Measurements from ENCODE around the gene LHPP. TPM values are rescaled to one million over a fixed set of nuclear protein-coding genes. Genes with fewer than 3 reads are reported as not detected.

LHPP gene
- total and polyA plus RNA-seq, 4 donors: 15.0 to 58.3 (median 35.9) TPM

- Histone ChIP-seq H3K4me3 (ENCODE audit: low read depth, low read length) (no peak overlapping the region), H3K27ac (ENCODE audit: low read depth, low read length) (no peak overlapping the region), H3K36me3 (ENCODE audit: control insufficient read depth, insufficient read depth, low read length) (peaks cover 35% of the 10 kb centered on the region), H3K27me3 (ENCODE audit: control insufficient read depth, insufficient read depth, low read length) (no peaks in the 10 kb centered on the region), H3K4me1 (ENCODE audit: control insufficient read depth, insufficient read depth, low read length) (peaks cover 49% of the 10 kb centered on the region), H3K9me3 (ENCODE audit: control insufficient read depth, insufficient read depth, low read length) (no peaks in the 10 kb centered on the region)
- DNase-seq (ENCODE audit: low read depth in 4 of 6, low spot score in 6 of 6): peak in 1 of 6 donors; percentile 34
- 50% methylated on average over 30 of the region's 31 CpGs for WGBS (ENCODE audit: insufficient coverage)
These were observed 61.6 kb downstream of the LHPP start for GRCh38 chr10:124522933-124523871.

DNA sequence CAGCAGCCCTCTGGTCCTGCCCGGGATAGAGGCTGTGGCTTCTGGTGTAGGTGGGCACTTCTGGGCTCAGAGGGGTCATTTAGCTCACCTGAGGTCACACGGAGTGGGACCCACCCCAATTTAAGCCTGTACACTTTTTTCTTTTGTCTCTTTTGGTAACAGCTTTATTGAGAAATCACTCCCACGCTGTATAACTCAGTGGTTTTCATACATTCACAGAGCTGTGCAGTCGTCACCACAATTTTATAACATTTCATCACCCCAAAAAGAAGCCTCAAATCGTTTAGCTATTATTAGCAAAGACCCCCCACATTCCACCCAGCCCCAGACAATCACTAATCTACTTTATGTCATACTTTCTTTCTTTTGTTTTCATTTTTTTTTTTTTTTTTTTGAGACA, 62.3 kb downstream of the LHPP start:
- H3K36me3 ChIP-seq (ENCODE audit: control insufficient read depth, insufficient read depth, low read length): peaks cover 29% of the 10 kb centered on the region
- H3K4me3 ChIP-seq (ENCODE audit: low read depth, low read length): no peak overlapping the region
- peaks cover 44% of the 10 kb centered on the region for H3K4me1 ChIP-seq (ENCODE audit: control insufficient read depth, insufficient read depth, low read length)
- H3K27ac ChIP-seq (ENCODE audit: low read depth, low read length): no peak overlapping the region
- 86% methylated on average over 5 of the region's 5 CpGs for WGBS (ENCODE audit: insufficient coverage)
- DNase-seq (ENCODE audit: low read depth in 4 of 6, low spot score in 6 of 6): no peak
- no peaks in the 10 kb centered on the region for H3K9me3 ChIP-seq (ENCODE audit: control insufficient read depth, insufficient read depth, low read length)
- no peaks in the 10 kb centered on the region for H3K27me3 ChIP-seq (ENCODE audit: control insufficient read depth, insufficient read depth, low read length)

- H3K27me3 ChIP-seq (ENCODE audit: control insufficient read depth, insufficient read depth, low read length): no peaks in the 10 kb centered on the region
- WGBS (ENCODE audit: insufficient coverage): 71% methylated on average over 22 of the region's 23 CpGs
- H3K9me3 ChIP-seq (ENCODE audit: control insufficient read depth, insufficient read depth, low read length): no peaks in the 10 kb centered on the region
- peaks cover 48% of the 10 kb centered on the region for H3K4me1 ChIP-seq (ENCODE audit: control insufficient read depth, insufficient read depth, low read length)
- no peak overlapping the region for H3K4me3 ChIP-seq (ENCODE audit: low read depth, low read length)
- DNase-seq (ENCODE audit: low read depth in 4 of 6, low spot score in 6 of 6): no peak
- no peak overlapping the region for H3K27ac ChIP-seq (ENCODE audit: low read depth, low read length)
- peaks cover 29% of the 10 kb centered on the region for H3K36me3 ChIP-seq (ENCODE audit: control insufficient read depth, insufficient read depth, low read length)
These were observed 63.5 kb downstream of the LHPP start for GRCh38 chr10:124524991-124525653.

DNA sequence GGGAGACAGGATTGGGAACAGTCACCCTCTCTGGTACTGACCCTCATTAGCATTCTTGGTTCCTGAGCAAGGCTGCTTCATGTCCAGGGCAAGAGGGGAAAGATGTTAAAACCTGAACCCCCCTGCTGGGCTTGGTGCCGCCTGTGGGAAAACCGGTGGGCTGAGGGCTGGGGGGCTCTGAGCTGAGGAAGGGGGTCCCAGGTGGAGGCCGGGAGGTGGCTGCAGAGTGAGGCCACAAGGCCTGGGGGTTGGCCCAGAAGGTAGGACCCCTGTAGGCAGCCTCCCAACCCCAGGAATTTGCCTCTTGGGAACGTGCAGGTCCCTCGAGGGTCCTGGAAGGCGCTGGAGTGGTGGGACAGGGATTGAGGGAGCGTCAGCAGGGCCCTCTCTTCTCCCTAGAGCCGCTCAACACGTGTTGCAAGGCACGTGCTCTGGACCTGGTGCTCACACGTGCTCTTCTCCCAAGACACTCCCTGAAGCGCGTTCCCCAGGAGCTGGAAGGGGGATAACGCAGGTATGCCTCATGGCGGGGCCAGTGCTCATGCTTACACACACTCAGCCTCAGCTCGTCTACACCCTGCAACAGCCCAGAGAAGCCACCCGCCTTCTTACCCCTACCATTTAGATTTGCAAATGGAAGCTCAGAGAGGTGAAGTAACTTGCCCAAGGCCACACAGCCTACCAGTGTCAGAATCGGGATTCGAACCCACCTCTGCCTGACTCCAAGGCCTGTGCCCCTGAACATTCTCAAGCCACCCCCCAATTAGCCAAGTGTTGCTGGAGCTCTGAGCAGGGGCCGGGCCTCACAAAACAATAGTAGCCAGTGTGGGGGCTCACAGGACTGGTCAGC, 64.4 kb downstream of the LHPP start:
- 89% methylated on average over 20 of the region's 20 CpGs for WGBS (ENCODE audit: insufficient coverage)
- Histone ChIP-seq H3K27ac (ENCODE audit: low read depth, low read length) (no peak overlapping the region), H3K36me3 (ENCODE audit: control insufficient read depth, insufficient read depth, low read length) (peaks cover 32% of the 10 kb centered on the region), H3K4me3 (ENCODE audit: low read depth, low read length) (no peak overlapping the region), H3K9me3 (ENCODE audit: control insufficient read depth, insufficient read depth, low read length) (no peaks in the 10 kb centered on the region), H3K4me1 (ENCODE audit: control insufficient read depth, insufficient read depth, low read length) (peaks cover 47% of the 10 kb centered on the region), H3K27me3 (ENCODE audit: control insufficient read depth, insufficient read depth, low read length) (no peaks in the 10 kb centered on the region)
- DNase-seq (ENCODE audit: low read depth in 4 of 6, low spot score in 6 of 6): no peak

DNA sequence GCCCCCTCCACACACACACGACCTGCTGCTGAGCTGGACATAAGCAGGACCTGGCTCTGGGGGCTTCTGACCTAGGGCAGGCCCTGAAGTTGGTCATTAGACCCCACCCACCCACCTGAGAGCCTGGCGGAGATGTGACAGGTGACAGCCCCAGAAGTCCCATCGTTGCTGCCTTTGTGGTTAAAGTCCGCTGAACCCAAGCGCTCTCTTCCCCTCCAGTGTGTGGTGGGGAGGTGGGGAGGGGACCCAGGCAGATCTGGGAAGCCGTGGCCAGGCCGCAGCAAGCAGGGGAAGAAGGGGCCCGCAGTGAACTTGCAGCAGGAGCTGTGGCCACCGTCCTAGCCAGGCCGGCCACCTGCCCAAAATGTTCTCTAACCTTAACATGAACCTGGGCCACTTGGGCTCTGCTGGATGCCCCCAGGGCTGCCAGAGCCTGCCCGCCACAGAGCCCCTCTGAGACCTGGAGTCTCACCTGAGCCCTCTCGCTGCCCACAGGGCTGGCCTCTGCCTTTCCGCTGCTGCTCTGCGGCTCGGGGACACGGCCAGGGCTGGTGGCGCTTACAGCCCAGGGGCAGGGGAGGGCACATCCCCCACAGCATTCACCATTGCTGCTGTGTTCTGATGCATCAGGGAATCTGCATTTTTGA, 65.1 kb downstream of the LHPP start:
- no peak for DNase-seq (ENCODE audit: low read depth in 4 of 6, low spot score in 6 of 6)
- no peaks in the 10 kb centered on the region for H3K27me3 ChIP-seq (ENCODE audit: control insufficient read depth, insufficient read depth, low read length)
- peaks cover 28% of the 10 kb centered on the region for H3K36me3 ChIP-seq (ENCODE audit: control insufficient read depth, insufficient read depth, low read length)
- peaks cover 40% of the 10 kb centered on the region for H3K4me1 ChIP-seq (ENCODE audit: control insufficient read depth, insufficient read depth, low read length)
- no peak overlapping the region for H3K4me3 ChIP-seq (ENCODE audit: low read depth, low read length)
- no peaks in the 10 kb centered on the region for H3K9me3 ChIP-seq (ENCODE audit: control insufficient read depth, insufficient read depth, low read length)
- H3K27ac ChIP-seq (ENCODE audit: low read depth, low read length): no peak overlapping the region
- 80% methylated on average over 13 of the region's 17 CpGs for WGBS (ENCODE audit: insufficient coverage)

DNA sequence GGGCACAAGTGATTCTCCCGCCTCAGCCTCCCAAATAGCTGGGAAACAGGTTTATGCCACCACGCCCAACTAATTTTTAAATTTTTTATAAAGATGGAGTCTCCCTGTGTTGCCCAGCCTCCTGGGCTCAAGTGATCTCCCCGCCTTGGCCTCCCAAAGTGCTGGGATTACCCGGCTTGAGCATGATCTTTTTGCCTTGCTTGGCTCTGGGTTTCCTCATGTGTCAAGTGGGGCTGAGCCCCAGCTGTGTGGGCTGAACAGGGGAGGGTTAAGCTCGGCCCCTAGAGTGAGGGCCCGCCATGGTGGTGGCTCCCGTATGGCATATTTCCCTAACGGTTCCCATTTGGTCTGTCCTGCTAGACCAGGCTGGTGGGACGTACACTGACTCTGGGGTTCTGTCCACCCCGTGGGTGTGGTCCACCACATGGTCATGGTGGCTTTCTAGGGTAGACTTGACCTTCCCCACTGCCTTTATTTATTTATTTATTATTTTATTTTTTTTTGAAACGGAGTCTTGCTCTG, 66.3 kb downstream of the LHPP start:
- H3K9me3 ChIP-seq (ENCODE audit: control insufficient read depth, insufficient read depth, low read length): no peaks in the 10 kb centered on the region

GRCh38 chr10:124529661-124530214, 68.1 kb downstream of the LHPP start:
- Histone ChIP-seq H3K4me3 (ENCODE audit: low read depth, low read length) (no peak overlapping the region), H3K4me1 (ENCODE audit: control insufficient read depth, insufficient read depth, low read length) (peaks cover 19% of the 10 kb centered on the region), H3K9me3 (ENCODE audit: control insufficient read depth, insufficient read depth, low read length) (no peaks in the 10 kb centered on the region), H3K27me3 (ENCODE audit: control insufficient read depth, insufficient read depth, low read length) (no peaks in the 10 kb centered on the region), H3K36me3 (ENCODE audit: control insufficient read depth, insufficient read depth, low read length) (peaks cover 30% of the 10 kb centered on the region), H3K27ac (ENCODE audit: low read depth, low read length) (no peak overlapping the region)
- WGBS (ENCODE audit: insufficient coverage): 56% methylated on average over 14 of the region's 17 CpGs
- DNase-seq (ENCODE audit: low read depth in 4 of 6, low spot score in 6 of 6): no peak

More for the DNA sequence above, 66.3 kb downstream of the LHPP start:
- no peaks in the 10 kb centered on the region for H3K27me3 ChIP-seq (ENCODE audit: control insufficient read depth, insufficient read depth, low read length)
- 88% methylated on average over 4 of the region's 11 CpGs for WGBS (ENCODE audit: insufficient coverage)
- no peak overlapping the region for H3K27ac ChIP-seq (ENCODE audit: low read depth, low read length)
- no peak overlapping the region for H3K4me3 ChIP-seq (ENCODE audit: low read depth, low read length)
- H3K4me1 ChIP-seq (ENCODE audit: control insufficient read depth, insufficient read depth, low read length): peaks cover 28% of the 10 kb centered on the region
- no peak for DNase-seq (ENCODE audit: low read depth in 4 of 6, low spot score in 6 of 6)
- H3K36me3 ChIP-seq (ENCODE audit: control insufficient read depth, insufficient read depth, low read length): peaks cover 21% of the 10 kb centered on the region

GRCh38 chr10:124530215-124530665, 68.6 kb downstream of the LHPP start:
- WGBS (ENCODE audit: insufficient coverage): 17% methylated on average over 18 of the region's 18 CpGs
- Histone ChIP-seq H3K27me3 (ENCODE audit: control insufficient read depth, insufficient read depth, low read length) (no peaks in the 10 kb centered on the region), H3K4me3 (ENCODE audit: low read depth, low read length) (no peak overlapping the region), H3K27ac (ENCODE audit: low read depth, low read length) (no peak overlapping the region), H3K9me3 (ENCODE audit: control insufficient read depth, insufficient read depth, low read length) (no peaks in the 10 kb centered on the region), H3K36me3 (ENCODE audit: control insufficient read depth, insufficient read depth, low read length) (peaks cover 28% of the 10 kb centered on the region), H3K4me1 (ENCODE audit: control insufficient read depth, insufficient read depth, low read length) (peaks cover 14% of the 10 kb centered on the region)
- DNase-seq (ENCODE audit: low read depth in 4 of 6, low spot score in 6 of 6): peak in 5 of 6 donors; percentile 50 to 93 (median 72)

Measured in spinal cord (tissue), 10 donors.